AG04450 (cell line): Measurements from ENCODE around the gene SSR3. TPM values are rescaled to one million over a fixed set of nuclear protein-coding genes. Genes with fewer than 3 reads are reported as not detected.

Experiments used
- CTCF ChIA-PET: fragments of 300-600, 350-600 bp; formaldehyde crosslinking; extraction: SDS; loops from one replicate; lab custom pipeline; 2022; ENCODE audit warnings: antibody characterized with exemption, inconsistent platforms; lab: Charles Lee
- POLR2A ChIA-PET: fragments of 350-600 bp; formaldehyde crosslinking; extraction: SDS; loops from one replicate; lab custom pipeline; 2021; ENCODE audit warnings: antibody characterized with exemption, inconsistent platforms; lab: Yijun Ruan, JAX
- DNase-seq: peaks from one replicate; pipeline ENCODE4 v3.0.0-alpha.2; 2011; ENCODE audit warnings: low read depth, low spot score
- H3K27ac ChIP-seq: one replicate; pipeline ENCODE4 v1.5.1; 2012; ENCODE audit warnings: low read depth, low read length, control low read depth
- H3K27me3 ChIP-seq: one replicate; pipeline ENCODE4 v1.6.0; 2012; ENCODE audit warnings: low read length; ENCODE audit not compliant: control insufficient read depth, insufficient read depth
- H3K4me3 ChIP-seq: 2 replicates; pipeline ENCODE4 v1.5.1; 2011; ENCODE audit warnings: mild to moderate bottlenecking, low read depth, low read length, control low read depth
- H3K9me3 ChIP-seq: 2 replicates; pipeline ENCODE4 v1.5.1; 2012; ENCODE audit warnings: low read length; ENCODE audit not compliant: control insufficient read depth, insufficient read depth
- CTCF ChIP-seq: IDR thresholded peaks from 2 replicates; pipeline ENCODE4 v1.5.1; 2011; ENCODE audit warnings: low read depth, low read length, control low read depth, inconsistent platforms
- polyA plus RNA-seq: library from polyadenylated mRNA; depleted of rRNA; stranded (reverse); fragments of >200 nt; gene quantifications from 2 replicates; pipeline ENCODE4 v1.2.3, GENCODE V29; 2011

The SSR3 gene
- polyA plus RNA-seq, 1 experiment: 328 TPM

GRCh38 chr3:156516961-156517360 lies 38.0 kb downstream of the SSR3 start:
- DNase-seq: no peak
- ChIA-PET CTCF (interaction anchor here (0.7 to 6.8 kb wide), 7 partner anchors 14 to 621 kb away, joined by 3 to 49 read pairs (median 3); no protein-coding TSS in a partner anchor), POLR2A (no interaction called here)
- no peak overlapping the region for H3K4me3 ChIP-seq
- no peaks in the 10 kb centered on the region for H3K9me3 ChIP-seq
- no peak for TF ChIP-seq CTCF
- no peaks in the 10 kb centered on the region for H3K27me3 ChIP-seq
- no peak overlapping the region for H3K27ac ChIP-seq

DNA sequence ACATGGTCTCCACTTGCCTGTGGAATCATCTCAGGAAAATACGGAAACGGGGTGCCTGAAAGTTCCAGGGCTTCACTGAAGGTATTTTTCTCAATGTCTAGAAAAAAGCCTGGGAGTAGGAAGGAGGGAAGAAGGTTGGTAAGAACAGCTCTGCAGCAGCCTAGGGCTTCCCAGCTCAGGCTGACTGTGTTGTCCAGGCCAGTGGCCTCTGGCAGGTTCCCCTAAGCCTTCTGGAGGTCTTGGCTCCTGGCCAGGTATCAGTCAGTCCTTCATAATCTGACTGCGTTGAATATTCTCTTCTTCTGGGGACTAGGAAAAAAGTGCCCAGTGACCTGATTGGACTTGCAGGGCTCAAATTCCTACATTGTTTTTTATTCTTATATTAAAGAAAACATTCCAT lies 38.6 kb downstream of the SSR3 start:
- no peaks in the 10 kb centered on the region for H3K9me3 ChIP-seq
- ChIA-PET CTCF (interaction anchor here (1.2 to 6.8 kb wide), 3 partner anchors 366 to 622 kb away, joined by 5 to 49 read pairs (median 11); no protein-coding TSS in a partner anchor), POLR2A (no interaction called here)
- no peaks in the 10 kb centered on the region for H3K27me3 ChIP-seq
- no peak for TF ChIP-seq CTCF
- H3K4me3 ChIP-seq: no peak overlapping the region
- DNase-seq: no peak
- H3K27ac ChIP-seq: no peak overlapping the region

DNA sequence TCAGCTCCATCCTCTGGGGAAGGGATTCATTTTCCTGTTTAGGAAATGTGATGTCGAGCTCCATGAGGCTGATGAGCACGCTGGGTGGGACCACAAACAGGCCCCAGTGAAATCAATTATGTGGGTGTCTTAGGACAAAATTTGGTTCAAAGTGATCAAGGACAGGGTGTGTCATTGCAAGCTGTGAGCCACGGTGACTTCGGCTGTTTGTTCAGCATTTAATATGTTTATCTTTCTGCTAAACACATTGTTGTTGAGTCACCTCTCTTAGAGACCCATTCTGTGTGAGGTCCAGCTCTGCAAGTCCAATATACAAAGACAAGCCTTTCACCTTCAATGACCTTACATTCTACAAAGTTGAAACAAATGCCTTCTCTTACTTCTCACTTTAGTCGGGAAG lies 41.3 kb downstream of the SSR3 start:
- Histone ChIP-seq H3K27me3 (no peaks in the 10 kb centered on the region), H3K9me3 (no peaks in the 10 kb centered on the region), H3K4me3 (no peak overlapping the region), H3K27ac (no peak overlapping the region)
- no peak for DNase-seq
- CTCF ChIA-PET: interaction anchor here (1.0 to 6.8 kb wide), 3 partner anchors 10 to 363 kb away, joined by 3 to 49 read pairs (median 4); no protein-coding TSS in a partner anchor
- no peak for TF ChIP-seq CTCF
- POLR2A ChIA-PET: no interaction called here

DNA sequence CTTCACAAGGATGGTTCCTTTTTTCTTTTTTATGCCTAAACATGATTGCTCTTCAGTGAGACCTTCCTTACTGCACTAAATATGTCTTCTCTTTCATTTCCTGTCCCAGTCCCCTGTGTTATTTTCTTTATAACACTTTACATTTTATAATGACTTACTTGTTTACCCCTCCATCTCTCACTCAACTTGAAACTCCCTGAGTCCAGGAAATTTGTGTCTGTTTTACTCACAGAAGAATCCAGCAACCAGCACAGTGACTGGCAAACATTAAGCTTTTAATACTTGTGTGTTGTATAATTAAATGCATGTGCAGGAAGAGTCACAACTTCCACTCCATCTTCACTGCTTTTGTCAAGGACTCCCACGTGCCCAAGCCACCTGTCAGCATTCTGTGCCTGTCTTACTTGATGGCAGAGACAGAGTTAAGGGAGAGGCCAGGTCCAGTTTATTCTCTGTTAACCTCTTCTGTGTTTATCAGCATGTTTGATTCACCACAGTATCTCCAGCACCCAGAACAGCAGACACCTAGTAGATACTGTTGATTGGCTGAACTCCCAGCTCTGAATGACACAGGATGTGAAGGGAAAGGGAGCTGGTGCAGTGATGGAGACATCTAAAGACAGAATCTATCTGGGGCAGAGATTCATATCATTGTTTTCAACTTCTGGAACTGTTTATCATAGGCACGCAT lies 42.8 kb downstream of the SSR3 start:
- Histone ChIP-seq H3K9me3 (no peaks in the 10 kb centered on the region), H3K27ac (no peak overlapping the region), H3K4me3 (no peak overlapping the region), H3K27me3 (no peaks in the 10 kb centered on the region)
- no peak for TF ChIP-seq CTCF
- ChIA-PET POLR2A (no interaction called here), CTCF (interaction anchor here (0.6 to 8.0 kb wide), 9 partner anchors 9 to 626 kb away, joined by 3 to 204 read pairs (median 4); no protein-coding TSS in a partner anchor)
- no peak for DNase-seq
